ENCODE results near the gene FUBP3. TPM values are rescaled to one million over a fixed set of nuclear protein-coding genes. Genes with fewer than 3 reads are reported as not detected.

Gene FUBP3
- total RNA-seq, 1 experiment from 2014 or later: 57.3 TPM

DNA sequence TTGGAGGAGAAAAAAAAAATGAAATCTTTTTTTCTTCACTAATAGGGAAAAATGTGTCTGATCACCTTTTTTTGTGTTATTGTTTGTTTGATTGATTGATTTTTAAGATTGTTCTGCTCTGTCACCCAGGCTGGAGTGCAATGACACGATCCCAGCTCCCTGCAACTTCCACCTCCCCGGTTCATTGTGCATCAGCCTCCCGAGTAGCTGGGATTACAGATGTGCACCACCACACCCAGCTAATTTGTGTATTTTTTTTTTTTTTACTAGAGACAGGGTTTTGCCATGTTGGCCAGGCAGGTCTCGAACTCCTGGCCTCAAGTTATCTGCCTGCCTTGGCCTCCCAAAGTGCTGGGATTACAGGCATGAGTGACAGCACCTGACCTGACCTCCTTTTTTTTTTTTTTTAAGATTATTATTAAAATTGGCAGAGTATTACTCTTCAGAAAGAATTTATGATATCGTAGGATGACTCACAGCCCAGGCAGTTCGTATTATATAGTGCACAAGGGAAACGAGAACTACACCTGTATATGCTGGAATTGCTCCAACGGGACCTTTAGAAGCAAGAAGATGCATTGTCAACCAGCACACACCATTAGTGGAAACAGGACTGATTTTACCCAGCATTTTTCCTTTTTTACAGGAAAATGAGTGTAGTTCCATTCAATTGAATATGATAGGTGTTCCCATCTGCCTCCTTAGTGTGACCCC lies 27.7 kb downstream of the FUBP3 start:
- DNase-seq (ENCODE audit: extremely low read depth, low read depth): no peak

DNA sequence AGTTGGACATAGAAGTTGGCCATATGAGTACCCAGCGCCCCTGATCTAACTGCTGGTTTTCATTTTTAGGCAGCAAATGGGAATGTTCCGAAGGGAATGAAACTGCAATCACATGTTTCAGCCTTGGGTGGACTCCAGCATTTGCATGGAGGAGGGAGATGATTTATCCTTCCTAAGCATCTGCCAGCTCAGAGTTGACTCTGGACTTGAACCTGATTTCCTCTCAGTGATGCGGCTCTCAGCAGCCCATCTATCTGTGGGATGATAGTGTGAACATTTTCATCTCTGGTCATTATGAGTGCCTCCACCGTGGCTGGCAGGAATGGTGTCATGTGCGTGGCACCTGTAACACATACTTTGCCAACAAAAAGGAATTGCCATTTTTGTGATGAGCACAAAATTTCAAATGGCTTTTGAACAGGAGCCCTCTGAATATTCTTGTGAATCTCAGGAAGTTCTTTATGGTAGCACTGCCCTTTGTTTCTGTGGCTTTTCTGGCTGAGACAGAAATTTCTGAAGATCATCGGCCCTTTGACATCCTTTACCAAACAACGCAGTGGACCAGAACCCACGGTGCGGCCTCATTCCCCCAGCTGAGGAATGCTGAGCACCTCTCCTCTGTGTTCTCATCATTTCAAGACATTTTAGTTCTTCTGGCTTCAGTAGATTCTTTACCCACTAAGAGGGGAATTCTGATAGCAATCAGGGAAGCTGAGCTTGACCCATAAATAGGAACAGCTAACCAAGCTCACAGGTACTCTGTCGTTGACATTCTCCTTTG lies 28.5 kb downstream of the FUBP3 start:
- no peak for DNase-seq (ENCODE audit: extremely low read depth, low read depth)

DNA sequence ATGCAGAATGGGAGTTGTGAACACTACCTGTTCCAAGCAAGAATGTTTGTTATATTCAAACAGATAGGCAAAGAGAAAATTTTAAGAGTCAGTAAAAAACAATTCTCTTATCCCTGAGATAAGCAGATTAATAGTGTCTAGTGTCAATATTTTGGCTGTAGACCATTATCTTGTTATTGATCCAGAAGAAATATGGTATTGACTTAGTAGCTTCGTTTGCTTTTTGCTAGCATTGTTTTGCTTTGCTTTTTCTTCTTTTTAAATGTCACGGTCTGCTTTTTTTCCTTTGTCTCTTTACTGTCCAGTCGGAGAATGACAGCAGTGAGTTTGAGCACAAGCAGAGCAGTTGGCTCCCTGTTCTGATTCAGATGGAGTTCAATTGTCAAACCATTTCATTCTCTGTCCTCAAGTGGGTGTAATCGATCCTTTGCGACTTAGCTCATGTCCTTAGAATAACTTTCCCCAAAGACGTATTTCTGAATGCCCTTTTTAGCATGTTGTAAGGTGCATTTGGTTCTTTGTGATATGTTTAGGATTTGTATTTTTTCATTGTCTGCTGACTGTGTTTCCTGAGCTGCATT lies 29.3 kb downstream of the FUBP3 start:
- no peak for DNase-seq (ENCODE audit: extremely low read depth, low read depth)

DNA sequence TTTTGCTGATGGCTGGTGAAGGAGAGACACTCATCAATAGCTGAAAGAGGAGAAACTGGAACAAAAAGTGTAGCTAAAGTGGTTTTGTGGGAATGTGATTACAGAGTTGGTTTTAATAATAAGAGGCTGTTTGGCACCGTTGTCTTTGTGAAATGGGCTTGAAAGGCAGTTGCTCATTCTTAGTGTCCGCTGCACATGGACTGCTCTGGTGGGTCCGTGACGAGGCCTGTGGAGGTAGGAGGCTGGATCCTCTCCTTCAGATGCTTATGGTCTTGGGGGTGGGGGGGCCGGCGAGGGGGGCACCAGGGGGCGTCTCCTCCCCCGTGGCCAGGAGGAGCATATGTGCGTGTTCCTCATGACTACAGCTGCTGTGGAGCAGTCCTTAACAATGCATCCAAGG lies 29.8 kb downstream of the FUBP3 start:
- no peak for DNase-seq (ENCODE audit: extremely low read depth, low read depth)

DNA sequence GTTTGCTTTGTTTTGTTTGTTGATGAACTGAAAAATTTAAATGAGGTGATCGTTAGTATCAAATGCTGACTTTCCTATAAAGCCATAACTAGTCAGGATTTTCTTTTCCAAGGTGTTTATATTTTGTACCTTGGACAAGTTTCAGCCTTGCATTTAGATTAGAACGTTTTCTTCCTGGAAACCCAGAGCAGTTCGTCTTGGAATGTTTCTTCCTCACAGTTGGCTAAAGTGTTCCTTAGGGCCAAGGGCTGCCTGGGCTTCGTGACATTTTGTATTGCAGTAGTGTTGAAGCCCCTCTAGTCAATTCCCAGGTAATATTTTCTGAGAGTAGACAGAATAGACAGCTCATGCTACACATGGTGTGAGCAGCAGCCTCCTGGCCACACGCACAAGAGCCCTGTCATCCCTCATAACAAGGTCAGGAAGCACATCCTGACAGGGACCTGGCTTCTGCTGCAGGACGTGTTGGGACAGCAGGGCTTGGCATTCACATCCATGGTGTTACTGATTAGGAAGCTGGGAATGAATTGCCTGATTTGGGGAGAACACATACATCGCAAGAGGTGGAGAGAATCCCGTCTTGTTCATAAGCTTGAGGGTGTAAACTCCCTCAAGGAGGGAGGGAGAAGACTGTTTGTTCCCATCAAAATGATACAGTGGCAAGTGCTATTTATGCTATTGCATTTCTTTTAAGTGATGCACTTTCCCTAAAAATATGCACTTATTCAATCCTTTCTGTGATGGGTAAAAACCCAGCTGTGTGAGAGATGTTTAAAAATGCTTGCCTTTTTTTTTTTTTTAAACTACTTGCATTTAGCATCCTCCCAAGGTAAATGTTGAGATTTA lies 31.7 kb downstream of the FUBP3 start:
- DNase-seq (ENCODE audit: extremely low read depth, low read depth): no peak

DNA sequence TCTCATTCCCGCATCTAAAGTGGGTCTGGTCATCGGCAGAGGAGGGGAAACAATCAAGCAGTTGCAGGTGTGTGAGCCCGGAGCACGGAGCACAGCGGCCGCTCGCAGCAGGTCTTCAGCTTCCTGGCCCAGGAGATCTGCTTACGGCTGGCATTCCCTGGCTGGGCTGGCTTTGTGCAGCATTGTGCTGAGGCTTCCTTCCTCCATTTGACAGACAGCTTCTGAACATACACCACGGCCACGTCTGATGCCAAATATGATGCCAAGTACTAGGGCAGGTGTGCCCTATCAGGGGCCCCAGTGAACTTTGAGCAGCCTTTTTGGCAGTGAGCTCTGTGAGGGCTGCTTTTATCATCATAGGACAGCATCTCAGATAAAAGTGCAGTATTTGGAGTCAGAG lies 37.1 kb downstream of the FUBP3 start:
- DNase-seq (ENCODE audit: extremely low read depth, low read depth): no peak

DNA sequence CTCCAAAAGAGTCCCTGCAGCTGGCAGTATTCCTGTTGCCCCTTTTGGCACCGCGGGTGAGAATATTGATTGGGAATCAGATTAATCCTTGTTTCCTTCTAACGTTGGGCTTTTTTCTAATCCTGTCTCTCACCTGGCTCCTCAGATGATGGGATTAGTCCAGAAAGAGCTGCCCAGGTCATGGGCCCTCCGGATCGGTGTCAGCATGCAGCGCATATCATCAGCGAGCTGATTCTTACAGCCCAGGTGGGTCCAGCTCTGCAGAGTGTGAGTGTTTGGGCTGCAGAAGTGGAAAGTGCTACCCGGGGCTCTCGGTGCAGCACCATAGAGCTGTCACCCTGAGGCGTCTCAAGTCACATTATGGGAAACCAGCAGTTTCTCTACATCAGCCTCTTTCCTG lies 44.1 kb downstream of the FUBP3 start:
- no peak for DNase-seq (ENCODE audit: extremely low read depth, low read depth)

DNA sequence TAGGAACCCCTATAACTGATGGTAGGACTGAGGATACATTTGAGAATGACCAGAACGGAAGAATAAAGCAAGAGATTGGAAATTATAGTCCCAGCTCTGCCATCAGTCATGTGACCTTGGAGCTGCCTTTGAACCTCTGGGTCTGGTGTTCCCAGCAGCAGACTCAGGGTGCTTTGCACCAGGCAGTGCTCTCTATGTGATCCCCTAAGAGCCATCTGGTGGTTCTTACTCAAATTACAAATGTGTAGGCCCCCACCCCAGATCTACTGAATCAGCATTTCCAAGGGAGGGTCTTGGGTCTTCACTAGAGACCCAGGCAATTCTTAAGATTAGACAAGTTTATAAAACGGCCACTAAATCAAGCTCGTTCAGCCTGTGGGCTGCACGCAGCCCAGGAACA lies 44.8 kb downstream of the FUBP3 start:
- no peak for DNase-seq (ENCODE audit: extremely low read depth, low read depth)

DNA sequence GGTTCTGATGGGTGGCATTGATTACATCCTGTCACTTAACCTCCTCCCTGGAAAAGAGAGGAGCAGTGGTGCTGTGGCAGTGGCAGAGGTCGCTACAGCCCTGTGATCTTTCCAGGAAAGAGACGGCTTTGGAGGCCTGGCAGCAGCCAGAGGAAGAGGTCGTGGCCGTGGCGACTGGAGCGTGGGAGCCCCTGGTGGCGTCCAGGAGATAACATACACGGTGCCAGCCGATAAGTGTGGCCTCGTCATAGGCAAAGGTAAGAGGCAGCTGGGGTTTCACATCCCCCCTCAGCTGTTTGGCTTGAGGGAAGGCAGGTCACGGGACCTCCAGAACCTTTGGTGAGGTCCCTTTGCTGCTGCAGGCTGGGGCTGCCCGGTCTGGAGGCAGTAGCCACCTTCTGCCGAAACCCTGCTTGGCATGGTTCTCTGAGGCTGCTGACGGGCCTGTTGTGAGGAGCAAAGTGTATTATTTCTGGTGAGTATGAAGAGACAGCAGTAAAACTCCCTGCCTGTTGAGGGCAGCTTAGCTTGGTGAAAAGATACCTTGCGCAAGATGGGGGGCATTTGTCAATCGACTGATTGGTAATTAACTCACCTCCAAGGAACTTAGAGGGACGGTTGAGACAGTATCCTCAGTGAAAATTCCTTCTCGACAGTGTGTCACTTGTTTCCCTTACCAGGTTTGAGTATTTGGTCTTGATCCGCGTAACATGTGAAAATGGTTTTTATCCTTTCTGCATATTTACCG lies 47.0 kb downstream of the FUBP3 start:
- DNase-seq (ENCODE audit: extremely low read depth, low read depth): no peak

DNA sequence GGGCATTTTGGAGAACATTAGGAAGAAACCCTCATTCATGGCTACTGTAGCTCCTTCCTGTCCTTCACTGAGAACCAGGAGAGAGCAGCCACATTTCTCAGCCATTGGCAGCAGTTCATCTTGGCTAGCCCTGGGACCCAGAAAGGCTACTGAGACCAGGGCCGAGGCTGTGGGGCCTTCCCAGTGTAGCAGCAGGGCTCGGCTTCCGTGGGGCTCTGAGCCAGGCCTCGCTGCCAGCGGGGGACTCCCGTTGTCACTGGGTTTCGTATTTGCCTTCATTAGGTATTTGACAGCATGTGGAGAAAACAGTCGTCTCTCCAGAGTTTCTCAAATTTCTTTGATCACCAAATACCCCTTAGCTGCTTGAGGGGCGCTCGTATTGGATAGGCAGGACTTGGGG lies 47.7 kb downstream of the FUBP3 start:
- DNase-seq (ENCODE audit: extremely low read depth, low read depth): no peak

DNA sequence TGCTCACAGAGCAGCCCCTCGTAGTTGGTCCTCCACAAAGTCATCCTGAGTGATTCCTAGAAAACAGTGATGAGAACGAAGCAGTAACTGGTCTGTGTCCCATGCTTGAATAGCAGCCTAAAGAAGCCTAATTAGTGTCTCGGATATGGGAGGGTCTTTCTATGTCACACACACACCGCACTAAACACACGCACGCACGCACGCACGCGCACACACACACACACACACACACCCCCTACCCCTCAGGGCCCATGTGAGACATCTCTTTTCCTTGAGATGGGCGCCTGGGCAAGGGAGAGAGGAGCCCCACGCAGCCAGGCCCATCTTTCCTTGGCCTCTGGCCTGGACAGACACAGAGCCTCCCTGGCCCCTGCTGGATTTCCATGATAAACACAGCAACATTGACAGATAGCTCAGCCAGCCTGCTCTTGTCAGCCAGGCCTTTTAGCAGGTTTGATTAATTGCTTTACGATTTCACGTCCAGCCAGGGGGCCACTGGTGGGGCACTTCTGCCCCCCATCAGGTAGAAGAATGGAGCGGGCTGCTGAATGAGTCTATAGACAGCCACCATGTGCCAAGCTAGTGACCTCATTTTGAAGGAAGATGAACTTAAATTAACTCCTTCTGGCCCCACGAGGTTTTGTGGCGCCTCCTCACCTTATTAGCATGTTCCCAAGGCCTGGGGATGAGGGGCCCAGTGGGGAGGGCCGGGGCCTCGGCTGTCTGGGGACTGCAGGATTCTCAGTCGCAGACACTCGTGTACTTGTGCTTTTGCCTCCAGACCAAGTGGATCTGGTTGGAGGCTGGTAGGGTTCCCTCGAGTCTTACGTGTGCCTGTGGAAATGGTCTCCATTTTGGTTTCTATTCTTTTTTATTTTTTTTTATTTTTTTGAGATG lies 48.8 kb downstream of the FUBP3 start:
- DNase-seq (ENCODE audit: extremely low read depth, low read depth): no peak

DNA sequence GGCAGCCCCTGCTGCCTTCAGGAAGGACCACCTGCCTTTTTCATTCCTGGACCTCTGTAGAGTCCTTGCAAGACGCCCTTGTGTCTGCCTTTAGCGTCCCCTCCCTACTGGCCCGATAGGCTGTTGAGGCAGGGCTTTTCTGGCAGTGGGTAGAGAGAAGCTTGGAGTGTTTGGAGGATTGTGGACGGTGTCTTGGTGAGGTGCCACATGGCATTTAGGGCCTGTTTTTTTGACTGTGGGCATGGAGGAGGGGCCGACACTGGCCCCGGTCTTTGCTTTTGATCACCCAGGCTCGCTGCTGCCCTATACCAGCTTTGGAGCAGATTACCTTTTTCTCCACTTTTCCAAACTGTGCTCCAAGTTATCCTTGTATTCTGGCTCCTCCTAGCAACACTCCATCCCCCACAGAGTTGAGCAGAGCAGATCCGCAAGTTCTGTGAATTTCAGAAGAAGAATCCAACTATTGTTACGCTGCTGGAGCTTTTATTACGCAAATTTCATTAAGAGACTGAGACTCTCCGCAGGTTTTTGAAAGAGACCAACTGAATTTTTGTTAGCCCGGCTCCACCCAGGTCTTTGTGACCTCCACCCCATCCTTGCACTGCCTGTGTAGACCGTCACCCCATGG lies 50.2 kb downstream of the FUBP3 start:
- no peak for DNase-seq (ENCODE audit: extremely low read depth, low read depth)

DNA sequence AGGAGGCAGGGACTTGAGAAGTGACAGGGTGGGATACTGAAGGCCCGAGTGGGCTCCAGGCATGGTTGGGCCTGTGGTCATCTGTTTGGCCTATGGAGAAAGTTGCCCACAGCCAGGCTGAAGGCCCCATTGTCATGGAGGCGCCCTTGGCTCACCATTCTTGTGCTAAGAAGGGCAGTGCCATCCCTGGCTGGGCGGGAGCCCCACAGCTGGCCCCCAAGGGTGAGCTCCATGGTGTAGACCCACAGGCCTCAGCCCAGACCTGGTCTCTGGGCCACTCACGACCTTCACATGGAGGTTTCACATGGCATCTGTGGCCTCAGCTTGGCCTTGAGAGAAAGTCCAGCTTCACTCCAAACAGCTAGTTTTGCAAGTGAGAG lies 50.7 kb downstream of the FUBP3 start:
- no peak for DNase-seq (ENCODE audit: extremely low read depth, low read depth)

DNA sequence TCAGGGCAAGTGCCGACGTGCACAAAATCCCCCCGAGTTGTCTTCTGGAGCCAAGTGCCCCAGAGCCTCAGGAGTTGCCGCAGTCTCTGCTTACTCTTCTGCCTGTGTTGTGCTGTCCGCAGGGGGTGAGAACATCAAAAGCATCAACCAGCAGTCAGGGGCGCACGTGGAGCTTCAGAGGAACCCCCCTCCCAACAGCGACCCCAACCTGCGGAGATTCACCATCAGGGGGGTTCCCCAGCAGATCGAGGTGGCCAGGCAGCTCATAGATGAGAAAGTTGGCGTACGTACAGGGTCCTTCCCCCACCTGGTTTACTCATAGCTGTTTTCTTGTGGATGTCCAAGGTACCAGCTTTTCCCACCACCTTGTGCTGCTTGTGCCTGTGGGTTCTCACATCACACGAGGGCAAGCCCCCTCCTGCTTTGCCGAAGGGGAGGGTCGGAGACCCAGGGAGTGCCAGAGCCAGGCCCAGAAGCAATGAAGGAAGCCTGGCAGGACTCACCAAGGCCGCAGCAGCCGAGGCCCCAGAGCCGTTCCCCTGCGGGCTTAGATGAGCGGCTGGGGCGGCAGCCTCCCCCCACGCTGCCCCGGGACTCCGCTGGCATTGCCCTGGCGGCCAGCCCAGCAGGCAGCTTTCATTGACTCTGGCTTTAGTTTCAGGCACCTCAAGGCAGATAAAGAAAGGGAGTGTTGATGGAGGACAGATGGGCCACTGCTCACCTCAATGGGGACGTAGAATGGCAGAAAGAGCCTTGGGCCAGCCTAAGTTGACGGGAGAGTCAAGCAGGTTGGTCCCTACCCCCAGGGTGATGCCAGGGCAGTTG lies 51.3 kb downstream of the FUBP3 start:
- no peak for DNase-seq (ENCODE audit: extremely low read depth, low read depth)

DNA sequence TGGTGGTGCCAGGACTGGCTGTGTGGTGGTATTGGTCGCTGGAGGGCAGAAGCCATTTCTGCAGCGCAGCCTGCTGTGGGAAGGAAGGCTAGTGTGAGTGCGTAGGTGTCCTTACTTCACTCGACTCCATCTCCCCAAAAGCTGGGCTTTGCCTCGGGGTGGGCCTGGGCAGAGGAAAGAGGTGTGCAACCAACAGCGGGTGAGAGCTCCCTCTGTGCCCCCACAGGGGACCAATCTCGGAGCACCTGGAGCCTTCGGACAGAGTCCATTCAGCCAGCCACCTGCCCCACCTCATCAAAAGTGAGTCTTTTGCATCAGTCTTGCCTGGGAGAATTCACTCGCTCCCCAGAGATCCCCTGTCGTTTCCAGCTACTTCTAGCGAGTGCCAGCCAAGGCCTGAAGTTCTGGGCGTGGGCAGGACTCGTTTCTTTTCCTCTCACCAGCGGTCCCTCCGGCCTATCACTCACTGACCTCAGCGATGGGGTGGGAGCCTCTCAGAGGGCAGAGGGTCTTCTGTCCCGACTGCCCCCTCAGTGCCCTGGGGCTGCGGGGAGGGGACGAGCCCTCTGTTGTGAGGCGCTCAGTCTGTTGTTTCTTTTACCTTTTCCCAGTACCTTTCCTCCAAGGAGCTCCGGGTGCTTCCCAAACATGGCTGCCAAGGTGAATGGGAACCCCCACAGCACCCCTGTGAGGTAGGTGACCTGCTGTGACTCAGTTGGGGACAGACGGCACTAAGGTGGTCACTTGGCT lies 52.1 kb downstream of the FUBP3 start:
- no peak for DNase-seq (ENCODE audit: extremely low read depth, low read depth)

DNA sequence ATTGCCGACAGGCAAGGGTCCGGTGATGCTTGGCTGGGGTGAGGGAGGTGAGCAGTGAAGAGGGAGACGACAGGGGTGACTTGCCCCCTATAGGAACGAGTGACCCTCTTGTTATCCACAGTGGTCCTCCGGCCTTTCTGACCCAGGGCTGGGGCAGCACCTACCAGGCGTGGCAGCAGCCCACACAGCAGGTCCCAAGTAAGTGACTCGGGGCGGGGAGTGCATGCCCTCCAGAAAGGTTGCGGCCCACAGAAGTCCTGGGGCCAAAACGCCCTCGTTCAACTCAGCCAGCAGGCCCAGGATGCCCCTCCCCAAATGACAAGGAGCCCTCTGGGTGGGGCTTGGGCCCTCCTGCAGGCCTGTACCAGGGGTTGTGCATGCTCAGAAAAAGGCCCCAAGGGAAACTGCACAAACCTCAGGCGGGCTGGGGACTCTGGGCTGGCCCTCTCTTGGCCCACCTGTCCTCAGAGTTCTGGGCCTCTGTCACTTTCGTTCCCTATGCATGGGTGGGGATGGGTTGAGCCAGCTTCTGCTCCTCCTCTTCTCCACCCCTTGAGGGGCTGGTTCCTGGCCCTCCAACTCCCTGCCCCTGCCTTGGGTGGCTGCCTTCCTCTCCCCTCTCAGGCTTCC lies 52.8 kb downstream of the FUBP3 start:
- DNase-seq (ENCODE audit: extremely low read depth, low read depth): no peak

DNA sequence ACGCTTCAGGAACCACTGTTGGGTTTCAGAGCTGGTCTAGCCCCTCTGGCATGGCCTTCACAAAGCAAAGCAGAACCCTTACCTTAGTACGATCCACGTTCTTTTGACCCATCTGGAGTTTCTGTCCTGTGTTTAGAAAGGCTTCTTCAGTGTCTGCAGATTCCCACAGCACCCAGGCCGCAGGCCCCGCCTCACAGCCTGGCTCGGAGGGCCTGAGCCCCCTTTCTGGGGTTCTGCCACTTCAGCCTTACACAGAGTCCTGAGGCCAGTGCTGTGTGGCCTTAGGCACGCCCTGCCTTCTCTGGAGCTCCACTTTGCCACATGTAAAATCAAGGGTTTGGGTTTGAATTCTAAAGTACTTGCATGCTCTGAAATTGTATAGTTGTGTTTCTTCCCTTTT lies 53.5 kb downstream of the FUBP3 start:
- no peak for DNase-seq (ENCODE audit: extremely low read depth, low read depth)
